Astrocyte (in vitro differentiated cells and primary cell): ENCODE measurements around the gene MAPK11. TPM values are rescaled to one million over a fixed set of nuclear protein-coding genes. Genes with fewer than 3 reads are reported as not detected.

Experiments used
- DNase-seq: peaks from one replicate; pipeline ENCODE4 v3.0.0-alpha.2; 2010; ENCODE audit warnings: low read depth
- FAIRE-seq: peaks from 2 replicates; lab custom pipeline; 2011; peaks lifted over from hg19 to GRCh38; lab: Jason Lieb, UNC
- H2AFZ ChIP-seq: 2 replicates; pipeline ENCODE4 v1.6.0; 2012; ENCODE audit warnings: low read depth, low read length, inconsistent platforms
- H3K27ac ChIP-seq: 2 replicates; pipeline ENCODE4 v1.5.1; 2011; ENCODE audit warnings: low read depth, low read length, inconsistent platforms
- H3K27me3 ChIP-seq: 2 replicates; pipeline ENCODE4 v1.6.0; 2011; ENCODE audit warnings: low read length, inconsistent platforms; ENCODE audit not compliant: insufficient read depth
- H3K36me3 ChIP-seq: 2 replicates; pipeline ENCODE4 v1.5.1; 2011; ENCODE audit warnings: low read length, inconsistent platforms; ENCODE audit not compliant: insufficient read depth
- H3K4me1 ChIP-seq: 2 replicates; pipeline ENCODE4 v1.5.1; 2011; ENCODE audit warnings: low read length, inconsistent platforms; ENCODE audit not compliant: insufficient read depth
- H3K4me2 ChIP-seq: 2 replicates; pipeline ENCODE4 v1.6.0; 2012; ENCODE audit warnings: low read length, inconsistent platforms
- H3K4me3 ChIP-seq: 2 replicates; pipeline ENCODE4 v1.5.1; 2011; ENCODE audit warnings: low read depth, mild to moderate bottlenecking, low read length, inconsistent platforms; ENCODE audit not compliant: insufficient read depth
- H3K79me2 ChIP-seq: 2 replicates; pipeline ENCODE4 v1.6.0; 2012; ENCODE audit warnings: mild to moderate bottlenecking, low read length, inconsistent platforms; ENCODE audit not compliant: insufficient read depth
- H3K9ac ChIP-seq: 2 replicates; pipeline ENCODE4 v1.6.0; 2012; ENCODE audit warnings: mild to moderate bottlenecking, low read length, inconsistent platforms
- H3K9me3 ChIP-seq: 2 replicates; pipeline ENCODE4 v1.5.1; 2012; ENCODE audit warnings: low read depth, mild to moderate bottlenecking, low read length, inconsistent platforms; ENCODE audit not compliant: insufficient read depth
- H4K20me1 ChIP-seq: 2 replicates; pipeline ENCODE4 v1.6.0; 2012; ENCODE audit warnings: low read length, inconsistent platforms; ENCODE audit not compliant: insufficient read depth
- H3K27ac Mint-ChIP-seq: one replicate; pipeline ENCODE4 v1.8.0; 2021; ENCODE audit warnings: mild to moderate bottlenecking, mixed read lengths; ENCODE audit not compliant: unreplicated experiment
- H3K27me3 Mint-ChIP-seq: one replicate; pipeline ENCODE4 v1.8.0; 2021; ENCODE audit warnings: low read depth, mixed read lengths; ENCODE audit not compliant: unreplicated experiment
- H3K36me3 Mint-ChIP-seq: one replicate; pipeline ENCODE4 v1.8.0; 2021; ENCODE audit warnings: low read depth, mixed read lengths; ENCODE audit not compliant: unreplicated experiment
- H3K4me1 Mint-ChIP-seq: one replicate; pipeline ENCODE4 v1.8.0; 2021; ENCODE audit warnings: low read depth, mixed read lengths; ENCODE audit not compliant: unreplicated experiment
- H3K4me3 Mint-ChIP-seq: one replicate; pipeline ENCODE4 v1.8.0; 2021; ENCODE audit warnings: mild to moderate bottlenecking, moderate library complexity, mixed read lengths; ENCODE audit not compliant: unreplicated experiment
- H3K9me3 Mint-ChIP-seq: one replicate; pipeline ENCODE4 v1.8.0; 2021; ENCODE audit warnings: mild to moderate bottlenecking, mixed read lengths; ENCODE audit not compliant: unreplicated experiment
- EZH2 ChIP-seq: IDR thresholded peaks from 2 replicates; pipeline ENCODE4 v1.6.1; 2012; ENCODE audit warnings: mild to moderate bottlenecking, low read length, inconsistent platforms; ENCODE audit not compliant: insufficient read depth
- total RNA-seq: library from RNA; stranded (reverse); gene quantifications from 2 replicates; pipeline ENCODE4 v1.2.1, GENCODE V29; 2021
- TF ChIP-seq, protein P1 (sequence below): IDR thresholded peaks from 2 replicates; pipeline ENCODE4 v1.5.1; 2011; ENCODE audit warnings: low read depth, mild to moderate bottlenecking, inconsistent platforms, low read length, moderate library complexity; ENCODE audit not compliant: insufficient read depth

The MAPK11 gene
- total RNA-seq, 1 donor from 2014 or later = 19.6 TPM

DNA sequence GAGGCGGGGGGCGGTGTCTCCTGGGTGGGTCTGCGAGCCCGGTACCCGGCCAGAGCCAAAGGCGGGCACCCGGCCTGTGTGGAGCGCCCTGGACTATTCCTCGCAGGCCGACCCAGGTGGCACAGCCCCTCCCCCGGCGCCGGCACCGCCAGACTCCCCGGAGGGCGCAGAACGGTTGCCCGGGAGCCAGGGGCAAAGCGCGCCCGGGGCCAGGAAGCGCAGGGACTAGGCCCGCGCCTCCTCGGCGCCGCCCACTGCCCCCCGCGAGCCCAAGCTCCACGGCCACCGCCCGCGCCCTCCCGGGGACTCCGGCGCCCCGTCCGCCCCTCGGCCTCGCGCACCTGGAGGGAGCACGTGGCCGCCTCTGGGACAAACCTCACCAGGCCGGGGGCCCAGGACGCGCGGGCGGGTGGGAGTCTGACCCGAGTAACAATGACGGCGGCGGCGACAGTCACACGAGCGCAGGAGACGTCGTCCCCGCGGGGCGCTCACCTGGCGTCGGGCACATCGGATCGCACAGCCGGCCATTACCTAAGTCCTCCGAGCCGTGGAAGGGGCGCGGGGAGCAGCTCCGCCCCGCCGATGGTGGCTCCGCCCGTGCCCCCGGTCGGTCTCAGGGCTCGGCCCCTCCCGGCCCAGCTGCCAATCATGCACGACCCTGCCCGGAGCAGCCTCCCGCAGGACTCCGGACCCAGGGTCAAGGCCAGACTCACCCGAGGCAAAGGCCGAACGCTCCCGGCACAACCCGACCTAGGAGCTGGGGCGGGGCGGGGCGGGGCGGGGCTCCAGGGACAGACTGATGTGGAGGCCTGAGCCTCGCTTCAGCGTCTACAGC lies 29.8 kb upstream of the MAPK11 start:
- Histone ChIP-seq H3K9ac (no peak overlapping the region), H3K4me2 (peak overlapping the region; percentile 39), H3K27ac (no peak overlapping the region), H3K9me3 (no peaks in the 10 kb centered on the region), H3K4me3 (no peak overlapping the region), H2AFZ (no peak overlapping the region), H3K79me2 (peaks cover 99% of the 10 kb centered on the region), H3K27me3 (no peaks in the 10 kb centered on the region), H4K20me1 (peaks cover 90% of the 10 kb centered on the region), H3K4me1 (peaks cover 52% of the 10 kb centered on the region), H3K36me3 (no peaks in the 10 kb centered on the region)
- peaks cover 27% of the 10 kb centered on the region for H3K4me1 Mint-ChIP-seq
- no peak for DNase-seq
- H3K9me3 Mint-ChIP-seq = no peaks in the 10 kb centered on the region
- H3K27ac Mint-ChIP-seq = no peak overlapping the region
- H3K4me3 Mint-ChIP-seq = no peak overlapping the region
- H3K27me3 Mint-ChIP-seq = no peaks in the 10 kb centered on the region
- FAIRE-seq = no peak
- H3K36me3 Mint-ChIP-seq = peaks cover 2% of the 10 kb centered on the region
- TF ChIP-seq EZH2 = no peak
- TF ChIP-seq, protein P1, sequence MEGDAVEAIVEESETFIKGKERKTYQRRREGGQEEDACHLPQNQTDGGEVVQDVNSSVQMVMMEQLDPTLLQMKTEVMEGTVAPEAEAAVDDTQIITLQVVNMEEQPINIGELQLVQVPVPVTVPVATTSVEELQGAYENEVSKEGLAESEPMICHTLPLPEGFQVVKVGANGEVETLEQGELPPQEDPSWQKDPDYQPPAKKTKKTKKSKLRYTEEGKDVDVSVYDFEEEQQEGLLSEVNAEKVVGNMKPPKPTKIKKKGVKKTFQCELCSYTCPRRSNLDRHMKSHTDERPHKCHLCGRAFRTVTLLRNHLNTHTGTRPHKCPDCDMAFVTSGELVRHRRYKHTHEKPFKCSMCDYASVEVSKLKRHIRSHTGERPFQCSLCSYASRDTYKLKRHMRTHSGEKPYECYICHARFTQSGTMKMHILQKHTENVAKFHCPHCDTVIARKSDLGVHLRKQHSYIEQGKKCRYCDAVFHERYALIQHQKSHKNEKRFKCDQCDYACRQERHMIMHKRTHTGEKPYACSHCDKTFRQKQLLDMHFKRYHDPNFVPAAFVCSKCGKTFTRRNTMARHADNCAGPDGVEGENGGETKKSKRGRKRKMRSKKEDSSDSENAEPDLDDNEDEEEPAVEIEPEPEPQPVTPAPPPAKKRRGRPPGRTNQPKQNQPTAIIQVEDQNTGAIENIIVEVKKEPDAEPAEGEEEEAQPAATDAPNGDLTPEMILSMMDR = no peak

DNA sequence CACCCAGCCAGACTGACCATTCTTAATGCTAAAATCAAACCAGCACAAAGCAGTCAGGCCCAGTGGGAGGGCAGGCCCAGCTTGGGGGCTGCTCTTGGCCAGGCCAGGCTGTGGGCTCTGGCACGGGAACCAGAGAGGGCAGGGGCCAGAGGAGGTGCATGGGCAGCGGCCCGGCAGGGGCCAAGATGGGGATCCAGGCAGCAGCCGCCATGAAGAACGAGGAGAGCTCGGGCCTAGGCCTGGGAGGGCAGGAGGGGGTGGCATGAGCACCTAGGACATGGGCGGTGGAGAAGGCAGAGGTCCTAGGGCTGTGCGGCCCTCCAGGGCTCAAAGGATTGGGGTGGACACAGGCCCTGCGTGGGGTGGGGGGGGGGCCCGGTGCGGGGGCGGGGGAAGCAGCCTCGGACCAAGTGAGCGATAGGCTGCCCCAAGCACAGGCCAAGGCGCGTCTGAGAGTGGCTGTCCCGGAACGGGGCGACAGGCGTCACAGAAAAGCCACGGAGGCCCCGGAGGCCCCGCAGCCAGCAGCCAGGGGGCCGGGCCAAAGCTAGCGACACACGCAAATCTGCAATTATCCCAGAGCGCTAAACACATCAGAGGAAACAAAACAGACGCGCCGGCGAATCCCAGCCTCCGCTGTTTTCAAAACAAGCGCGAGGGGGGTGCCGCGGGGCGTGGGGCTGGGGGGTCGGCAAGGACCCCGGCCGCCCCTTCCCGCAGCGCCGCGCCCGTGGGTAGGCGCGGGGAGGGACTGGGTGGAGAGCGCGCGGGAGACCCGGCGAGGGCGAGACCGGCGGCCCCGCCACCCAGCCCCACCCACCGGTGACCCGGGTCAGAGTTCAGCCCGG lies 29.0 kb upstream of the MAPK11 start:
- peaks cover 25% of the 10 kb centered on the region for H3K4me1 Mint-ChIP-seq
- peaks cover 2% of the 10 kb centered on the region for H3K36me3 Mint-ChIP-seq
- no peaks in the 10 kb centered on the region for H3K9me3 Mint-ChIP-seq
- Histone ChIP-seq H3K79me2 (peaks cover 99% of the 10 kb centered on the region), H3K9me3 (no peaks in the 10 kb centered on the region), H3K4me3 (no peak overlapping the region), H3K4me2 (peak overlapping the region; percentile 39), H4K20me1 (peaks cover 92% of the 10 kb centered on the region), H3K27ac (no peak overlapping the region), H2AFZ (no peak overlapping the region), H3K36me3 (no peaks in the 10 kb centered on the region), H3K9ac (no peak overlapping the region), H3K4me1 (peaks cover 49% of the 10 kb centered on the region), H3K27me3 (no peaks in the 10 kb centered on the region)
- DNase-seq = no peak
- peak overlapping the region; percentile 83 for H3K27ac Mint-ChIP-seq
- no peak for FAIRE-seq
- H3K4me3 Mint-ChIP-seq = peak overlapping the region; percentile 54
- H3K27me3 Mint-ChIP-seq = no peaks in the 10 kb centered on the region
- no peak for TF ChIP-seq EZH2
- TF ChIP-seq, protein P1 = no peak
